ENCODE data around the gene NRARP.

DNA sequence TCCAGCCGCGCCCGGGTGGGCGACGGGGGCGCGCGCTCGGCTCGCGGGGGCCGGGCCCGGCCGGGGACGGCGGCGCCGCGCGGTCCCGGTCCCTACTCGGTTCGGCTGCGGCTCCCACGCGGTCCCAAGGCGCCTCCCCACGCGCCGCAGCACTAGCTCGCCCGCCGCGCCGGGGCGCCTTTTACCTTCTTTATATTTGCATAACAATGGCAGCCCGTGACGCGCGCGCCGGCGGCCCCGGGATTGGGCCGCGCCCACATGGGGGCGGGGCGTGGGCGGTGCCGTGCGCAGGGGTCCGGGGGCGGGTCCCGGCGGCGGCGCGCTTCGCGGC is at the start of gene NRARP:
- TF ChIP-seq CTCF (IDR thresholded peaks at IDR 0.05) (no peak), EZH2 (IDR thresholded peaks at IDR 0.05; ENCODE audit: borderline replicate concordance, insufficient read depth, low read depth, low read length, poor library complexity, severe bottlenecking) (no peak)
